Adrenal gland (tissue), 12 donors: ENCODE measurements around the gene CENPV. TPM values are rescaled to one million over a fixed set of nuclear protein-coding genes. Genes with fewer than 3 reads are reported as not detected.
"Not testable (repeated sequence)": the region's sequence is repeated elsewhere in the genome, so short reads cannot be mapped to it uniquely, and the experiment has no call there.

Source experiments
- DNase-seq, 7 donors: peaks; one replicate each; pipeline ENCODE4 v3.0.0-alpha.2; 2019 to 2020
- H3K27ac ChIP-seq, 5 donors: fragments of 200-600 bp; sonication (generic) in 4 of 5; 1 replicate in 3 of 5; 2 replicates in 2 of 5; pipeline versions ENCODE4 v1.5.1 to v1.8.0; 2016 to 2020; ENCODE audit warnings: mild to moderate bottlenecking in 1 of 5
- H3K27me3 ChIP-seq: fragments of 200-600 bp; 2 replicates; pipeline ENCODE4 v1.8.0; 2021
- H3K36me3 ChIP-seq, 2 donors: fragments of 200-600 bp; replicated peaks in 1 of 2; 1 replicate in 1 of 2; 2 replicates in 1 of 2; pipeline versions ENCODE4 v1.5.1 to v1.8.0; 2018 to 2022
- H3K4me1 ChIP-seq, 2 donors: fragments of 200-600 bp; replicated peaks in 1 of 2; 1 replicate in 1 of 2; 2 replicates in 1 of 2; pipeline versions ENCODE4 v1.5.1 to v1.8.0; 2018 to 2021
- H3K4me3 ChIP-seq, 4 donors: fragments of 200-600 bp; sonication (generic) in 3 of 4; one replicate each; pipeline ENCODE4 v1.5.1; 2016 to 2018
- H3K9me3 ChIP-seq, 3 donors: fragments of 200-600 bp; sonication (generic) in 1 of 3; replicated peaks in 1 of 3; 1 replicate in 2 of 3; 2 replicates in 1 of 3; pipeline versions ENCODE4 v1.5.1 to v1.8.0; 2016 to 2021
- CTCF ChIP-seq, 6 experiments: fragments of 450-650 bp in 4 of 6; fragments of 200-600 bp in 2 of 6; sonication (generic) in 1 of 6; IDR thresholded peaks; 1 replicate in 5 of 6; 2 replicates in 1 of 6; pipeline versions ENCODE4 v1.5.1 to v1.8.0; 2016 to 2021; ENCODE audit warnings: antibody characterized with exemption in 6 of 6, mild to moderate bottlenecking in 2 of 6, moderate library complexity in 1 of 6
- POLR2A ChIP-seq, 2 donors: fragments of 450-650 bp; IDR thresholded peaks; one replicate each; pipeline ENCODE4 v1.6.1; 2017; ENCODE audit warnings: antibody characterized with exemption in 2 of 2, mild to moderate bottlenecking in 2 of 2, moderate library complexity in 1 of 2
- WGBS, 4 donors: extraction: QIAGEN DNeasy Blood & Tissue Kit in 2 of 4; methylation state at CpG; one replicate each; pipeline versions ENCODE4 v1.1.5 to v1.1.7; 2013 to 2017; 5-methylcytosine and 5-hydroxymethylcytosine counted together
- intact Hi-C, 2 donors: fragments of 100-400 bp; cut with DNase I; formaldehyde crosslinking; loops; one replicate each; pipeline versions ENCODE4 v1.14.1 to v1.15.0; 2022 to 2023
- polyA plus RNA-seq, 3 donors: library from polyadenylated mRNA; stranded (reverse); fragments of 200-250 nt in 2 of 3; fragments of 350-450 nt in 1 of 3; fragmentation: Illumina TruSeq in 1 of 3; extraction: RNeasy Lipid Tissue Mini Kit (QIAGEN cat#74804) in 1 of 3; gene quantifications; one replicate each; pipeline ENCODE4 v1.2.3, GENCODE V29; 2013 to 2014
- total RNA-seq, 9 donors: library from RNA; depleted of rRNA in 4 of 9; stranded (reverse); fragments of >200 nt in 4 of 9; fragments of 120-200 nt in 1 of 9; fragmentation: NEBNext Ultra II Directional in 1 of 9; extraction: Animal tissue kit (Norgen Biotek cat#: 25700) in 1 of 9; gene quantifications; one replicate each; pipeline versions ENCODE4 v1.1.0 to v1.2.4, GENCODE V29; 2013 to 2023
- donor health status: healthy with polysubstance abuse.
- donor health status: Bipolar disorder and iron deficiency.
- donor health status: DM: yes; HTN: yes; CAD: no.
- donor health status: DM: no; HTN: no; CAD: no.
- donor health status: DM: no; HTN: no; CAD: no.
- donor health status: DM: yes; HTN: yes; CAD: no.

The CENPV gene
- total and polyA plus RNA-seq, 12 donors, result 19.9 to 37.9 (median 28.6) TPM

- TF ChIP-seq CTCF (IDR thresholded peaks at IDR 0.05) (no peak), POLR2A (IDR thresholded peaks at IDR 0.05) (no peak)
- intact Hi-C loops, result no loop called here
- no peaks in the 10 kb centered on the region for H3K9me3 ChIP-seq
- H3K36me3 ChIP-seq, result no peaks in the 10 kb centered on the region
- no peak for DNase-seq
- H3K4me1 ChIP-seq, result no peaks in the 10 kb centered on the region
- H3K27me3 ChIP-seq, result no peaks in the 10 kb centered on the region
- 95 to 100% (median 97%) methylated on average over 3 of the region's 3 CpGs for WGBS, 4 donors
- H3K27ac ChIP-seq, result no peak overlapping the region
- H3K4me3 ChIP-seq, result no peak overlapping the region
These were observed 52.7 kb downstream of the CENPV start for GRCh38 chr17:16300554-16300953.

- Histone ChIP-seq H3K27me3 (no peaks in the 10 kb centered on the region), H3K4me1 (no peaks in the 10 kb centered on the region), H3K9me3 (no peaks in the 10 kb centered on the region), H3K27ac (no peak overlapping the region), H3K4me3 (no peak overlapping the region), H3K36me3 (no peaks in the 10 kb centered on the region)
- DNase-seq, result no peak
- TF ChIP-seq POLR2A (IDR thresholded peaks at IDR 0.05) (no peak), CTCF (IDR thresholded peaks at IDR 0.05) (no peak)
- WGBS, 4 donors, result 78 to 100% (median 91%) methylated on average over 1 of the region's 1 CpG
- intact Hi-C loops, result no loop called here
These were observed 55.1 kb downstream of the CENPV start for GRCh38 chr17:16298140-16298662.

DNA sequence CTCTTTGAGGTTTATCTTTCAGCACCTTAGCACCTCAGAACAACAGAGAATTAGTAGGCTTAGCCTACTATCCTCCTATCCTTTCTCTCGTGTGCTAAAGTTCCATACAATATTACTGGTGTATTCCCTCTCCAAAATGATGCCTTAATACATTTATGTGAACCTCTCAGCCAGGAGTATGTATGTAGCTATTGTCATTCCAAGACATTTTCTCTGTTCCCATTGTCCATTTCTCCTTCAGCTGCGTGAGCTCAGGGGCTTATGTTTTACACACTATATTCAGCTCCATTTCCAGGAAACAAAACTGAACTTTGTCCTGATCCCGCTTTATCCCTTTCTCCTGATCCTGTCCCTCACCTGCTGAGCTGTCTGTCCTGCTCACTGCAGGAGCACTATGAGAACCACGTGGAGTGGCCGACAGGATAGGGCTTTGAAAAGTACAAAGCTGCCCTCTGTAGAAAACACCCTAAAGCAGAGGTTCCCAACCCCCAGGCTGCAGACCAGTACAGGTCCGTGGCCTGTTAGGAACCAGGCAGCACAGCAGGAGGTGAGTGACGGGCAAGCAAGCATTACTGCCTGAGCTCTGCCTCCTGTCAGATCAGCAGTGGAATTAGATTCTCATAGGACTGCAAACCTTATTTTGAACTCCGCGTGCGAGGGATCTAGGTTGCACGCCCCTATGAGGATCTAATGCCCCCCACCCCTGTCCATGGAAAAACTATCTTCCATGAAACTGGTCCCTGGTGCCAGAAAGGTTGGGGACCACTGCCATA lies 55.7 kb downstream of the CENPV start:
- Histone ChIP-seq H3K9me3 (no peaks in the 10 kb centered on the region), H3K27ac (no peak overlapping the region), H3K27me3 (no peaks in the 10 kb centered on the region), H3K4me3 (no peak overlapping the region), H3K36me3 (no peaks in the 10 kb centered on the region), H3K4me1 (no peaks in the 10 kb centered on the region)
- no peak for DNase-seq
- 88 to 91% (median 89%) methylated on average over 6 to 11 of the region's 11 CpGs for WGBS, 4 donors
- TF ChIP-seq POLR2A (IDR thresholded peaks at IDR 0.05), result no peak
- TF ChIP-seq CTCF (IDR thresholded peaks at IDR 0.05), result no peak
- intact Hi-C loops, result no loop called here

DNA sequence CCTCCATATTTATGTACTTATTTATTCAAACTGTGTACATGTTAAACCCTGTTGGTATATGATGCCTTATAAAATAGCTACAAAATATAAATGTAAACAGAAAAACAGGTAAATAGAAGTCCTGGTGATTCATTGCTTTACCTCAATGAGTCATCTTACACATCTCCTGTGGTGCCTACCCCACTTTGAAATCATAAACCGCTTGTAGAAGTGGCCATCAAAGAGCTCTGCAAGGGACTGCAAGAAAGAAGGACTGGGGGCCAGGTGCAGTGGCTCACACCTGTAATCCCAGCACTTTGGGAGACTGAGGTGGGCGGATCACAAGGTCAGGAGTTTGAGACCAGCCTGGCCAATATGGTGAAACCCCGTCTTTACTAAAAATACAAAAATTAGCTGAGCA lies 57.2 kb downstream of the CENPV start:
- WGBS, 4 donors, result 92 to 96% (median 95%) methylated on average over 3 of the region's 3 CpGs
- DNase-seq, H3K27ac ChIP-seq, H3K36me3 ChIP-seq, H3K9me3 ChIP-seq, H3K4me1 ChIP-seq, H3K27me3 ChIP-seq, intact Hi-C loops, H3K4me3 ChIP-seq: not testable (repeated sequence)

DNA sequence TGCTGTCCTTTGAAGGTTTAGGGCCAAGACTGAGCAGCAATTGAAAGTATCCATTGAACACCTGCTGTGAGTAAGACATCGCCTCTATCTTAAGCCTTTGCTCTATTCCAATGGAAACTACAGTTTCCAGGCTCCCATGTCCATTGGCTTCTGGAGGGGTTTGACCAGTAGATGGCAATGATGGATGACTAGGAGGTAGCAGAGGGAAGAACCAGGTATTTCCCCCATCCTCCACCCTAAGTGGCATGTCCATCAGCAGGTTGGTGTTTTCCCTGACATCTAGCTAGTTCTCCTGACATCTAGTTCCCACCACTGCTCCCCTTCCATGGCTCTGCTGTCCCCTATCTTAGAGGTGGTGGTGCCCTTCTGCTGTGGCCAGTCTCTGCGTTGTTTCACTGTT lies 58.7 kb downstream of the CENPV start:
- Histone ChIP-seq H3K4me1 (no peaks in the 10 kb centered on the region), H3K27ac (no peak overlapping the region), H3K36me3 (no peaks in the 10 kb centered on the region), H3K27me3 (no peaks in the 10 kb centered on the region), H3K4me3 (no peak overlapping the region), H3K9me3 (no peaks in the 10 kb centered on the region)
- no peak for TF ChIP-seq POLR2A (IDR thresholded peaks at IDR 0.05)
- no peak for TF ChIP-seq CTCF (IDR thresholded peaks at IDR 0.05)
- intact Hi-C loops, result no loop called here
- WGBS, 4 donors, result 90 to 100% (median 97%) methylated on average over 2 of the region's 2 CpGs
- DNase-seq, result no peak
